T47D (cell line): Measurements from ENCODE around the gene COL23A1.

Source experiments
- DNase-seq, 2 experiments: peaks; one replicate each; pipeline versions ENCODE4 v3.0.0 to v3.0.0-alpha.2; 2011 to 2012; ENCODE audit warnings: low read depth in 1 of 2, low spot score in 1 of 2
- JUND ChIP-seq: IDR thresholded peaks from 2 replicates; pipeline ENCODE4 v1.6.1; 2012; ENCODE audit warnings: low read depth
- in situ Hi-C: cut with HindIII; loops from 2 replicates; pipeline ENCODE4 v1.10.0; 2016; ENCODE audit warnings: low sequenced_read_pairs, low pct_unique_long_range_greater_than_20kb

Gene COL23A1

GRCh38 chr5:178439493-178440180, 150.6 kb downstream of the COL23A1 start:
- in situ Hi-C loops = no loop called here
- no peak for DNase-seq
- no peak for TF ChIP-seq JUND

GRCh38 chr5:178438796-178439195, 151.4 kb downstream of the COL23A1 start:
- no peak for TF ChIP-seq JUND
- in situ Hi-C loops = no loop called here
- no peak for DNase-seq

- DNase-seq = no peak
- no peak for TF ChIP-seq JUND
- in situ Hi-C loops = no loop called here
These were observed 152.7 kb downstream of the COL23A1 start for GRCh38 chr5:178437386-178438075.

- no peak for TF ChIP-seq JUND
- no peak for DNase-seq
- in situ Hi-C loops = no loop called here
These were observed 153.8 kb downstream of the COL23A1 start for GRCh38 chr5:178436326-178436940.

- TF ChIP-seq JUND = no peak
- DNase-seq = no peak
- in situ Hi-C loops = no loop called here
These were observed 154.6 kb downstream of the COL23A1 start for GRCh38 chr5:178435321-178436238.

GRCh38 chr5:178434851-178435250, 155.3 kb downstream of the COL23A1 start:
- in situ Hi-C loops = no loop called here
- TF ChIP-seq JUND = no peak

GRCh38 chr5:178434016-178434761, 156.0 kb downstream of the COL23A1 start:
- in situ Hi-C loops = no loop called here
- no peak for DNase-seq
- TF ChIP-seq JUND = no peak

More at GRCh38 chr5:178434851-178435250, 155.3 kb downstream of the COL23A1 start:
- no peak for DNase-seq

- DNase-seq = no peak
- TF ChIP-seq JUND = no peak
- in situ Hi-C loops = no loop called here
These were observed 156.9 kb downstream of the COL23A1 start for GRCh38 chr5:178433273-178433775.

GRCh38 chr5:178432421-178433272, 157.5 kb downstream of the COL23A1 start:
- TF ChIP-seq JUND = no peak
- in situ Hi-C loops = no loop called here
- DNase-seq = no peak

- in situ Hi-C loops = no loop called here
- no peak for TF ChIP-seq JUND
- DNase-seq = no peak
These were observed 158.4 kb downstream of the COL23A1 start for GRCh38 chr5:178431782-178432165.
